Renal cortex interstitium (tissue), 11 donors: ENCODE data around the gene MTMR2. TPM values are rescaled to one million over a fixed set of nuclear protein-coding genes. Genes with fewer than 3 reads are reported as not detected.

Source experiments
- DNase-seq, 11 donors: peaks; one replicate each; pipeline ENCODE4 v3.0.0-alpha.2; 2013; ENCODE audit warnings: low read depth in 9 of 11, low spot score in 4 of 11; ENCODE audit errors: extremely low read depth in 1 of 11
- polyA plus RNA-seq, 3 donors: library from polyadenylated mRNA; unstranded; fragments of 120-200 nt; gene quantifications; one replicate each; pipeline ENCODE4 v1.2.1, GENCODE V29; 2013; ENCODE audit not compliant: insufficient read length in 3 of 3

The MTMR2 gene
- polyA plus RNA-seq, 3 donors, result 53.2 to 62.3 (median 57.2) TPM

DNA sequence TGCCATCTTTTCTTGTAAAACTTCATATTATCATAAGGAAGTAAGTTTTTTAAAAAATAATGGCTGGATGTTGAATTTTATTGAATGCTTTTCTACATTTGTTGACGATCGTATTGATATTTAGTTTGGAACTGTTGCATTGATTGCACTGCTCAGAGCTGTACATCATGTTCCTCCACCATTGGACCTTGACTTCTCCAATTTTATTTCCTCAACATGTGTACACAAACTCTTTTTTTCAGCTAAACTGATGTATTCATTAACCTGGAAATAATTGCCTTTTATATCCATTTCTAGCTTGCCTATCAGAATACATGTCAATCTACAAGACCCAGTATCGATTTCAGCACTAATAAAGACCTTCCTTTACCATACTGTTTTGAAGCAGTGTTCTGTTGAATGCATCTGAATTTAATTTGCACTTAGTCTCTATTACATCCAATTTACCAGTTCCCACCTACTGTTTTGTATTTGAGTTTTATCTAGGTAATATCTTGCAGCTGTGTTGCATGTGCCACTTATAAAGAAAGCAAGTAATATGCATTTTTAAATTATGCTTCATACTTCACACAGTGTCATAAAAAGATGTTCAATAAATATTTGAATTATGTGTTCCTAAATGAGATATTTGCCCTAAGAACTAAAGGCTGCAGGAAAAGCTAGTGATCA, 128.1 kb downstream of the MTMR2 start:
- DNase-seq, result no peak

DNA sequence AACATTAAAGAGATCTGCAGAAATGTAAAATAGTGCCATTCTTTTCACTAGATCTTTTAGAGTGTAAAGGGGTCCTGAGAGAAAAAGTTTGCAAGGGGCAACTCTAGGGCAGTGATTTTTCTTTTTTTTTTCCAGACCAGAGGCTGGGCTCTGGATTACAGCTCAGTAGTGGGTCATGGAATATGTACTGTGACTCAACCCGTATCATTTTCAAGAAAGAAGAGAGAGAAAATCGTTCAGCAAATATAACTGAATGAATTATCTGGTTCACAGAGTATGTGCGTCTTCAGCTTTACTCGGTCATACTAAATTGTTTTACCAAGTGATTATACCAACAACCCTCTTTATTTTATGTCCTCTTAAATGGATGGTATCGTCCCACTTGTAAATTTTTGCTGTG, 129.8 kb downstream of the MTMR2 start:
- DNase-seq, result no peak

DNA sequence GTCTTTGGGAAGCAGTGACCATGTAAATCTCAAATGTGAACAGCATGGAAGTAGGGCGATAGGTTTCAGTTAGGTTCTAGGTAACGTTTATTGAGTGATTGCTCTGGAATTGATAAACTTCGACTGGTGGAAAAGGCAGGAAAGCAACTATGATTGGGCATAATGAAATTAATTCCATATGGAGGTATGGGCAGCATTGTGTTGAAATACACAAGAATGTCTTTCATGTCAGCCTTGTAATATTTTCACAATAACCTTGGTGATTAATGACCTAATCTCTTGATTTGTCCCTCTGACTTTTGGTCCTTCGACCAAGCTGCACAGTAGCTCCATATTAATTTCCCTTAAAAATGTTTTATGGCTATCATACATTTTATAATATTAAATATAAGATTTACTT, 130.8 kb downstream of the MTMR2 start:
- DNase-seq, result no peak

DNA sequence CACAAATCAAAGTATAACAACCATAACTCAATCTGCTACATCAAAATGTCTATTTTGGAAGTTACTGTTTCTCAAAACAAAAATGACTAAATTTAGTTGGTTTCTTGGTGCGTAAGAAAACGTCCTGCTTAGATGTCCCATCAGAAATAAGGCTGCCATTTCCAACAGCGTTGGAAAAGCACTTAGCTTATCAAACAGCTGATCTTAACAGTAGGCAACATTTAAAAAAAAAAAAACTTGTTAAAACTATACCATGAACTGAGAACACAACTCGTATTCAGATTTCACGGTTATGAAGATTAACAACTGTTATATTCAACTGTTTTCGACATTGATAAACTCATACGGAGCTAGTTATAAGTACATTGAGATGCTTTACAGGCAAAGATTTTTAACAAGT, 131.2 kb downstream of the MTMR2 start:
- no peak for DNase-seq

DNA sequence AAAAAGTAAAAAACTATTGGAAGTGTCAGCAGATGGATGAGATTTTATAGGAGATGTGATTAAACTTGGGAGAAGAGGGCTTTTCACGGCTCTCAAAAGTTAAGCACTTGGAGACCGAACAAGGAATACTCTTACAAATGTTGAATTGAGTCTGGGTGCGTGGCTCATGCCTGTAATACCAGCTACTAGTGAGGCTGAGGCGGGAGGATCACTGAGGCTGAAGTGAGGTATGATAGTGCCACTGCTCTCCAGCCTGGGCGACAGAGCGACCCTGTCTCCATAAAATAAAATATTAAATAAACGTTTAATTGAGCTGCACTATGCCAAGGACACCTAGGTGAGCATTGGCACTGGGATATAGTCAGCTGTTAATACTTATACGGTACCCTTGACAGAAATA, 131.7 kb downstream of the MTMR2 start:
- no peak for DNase-seq

DNA sequence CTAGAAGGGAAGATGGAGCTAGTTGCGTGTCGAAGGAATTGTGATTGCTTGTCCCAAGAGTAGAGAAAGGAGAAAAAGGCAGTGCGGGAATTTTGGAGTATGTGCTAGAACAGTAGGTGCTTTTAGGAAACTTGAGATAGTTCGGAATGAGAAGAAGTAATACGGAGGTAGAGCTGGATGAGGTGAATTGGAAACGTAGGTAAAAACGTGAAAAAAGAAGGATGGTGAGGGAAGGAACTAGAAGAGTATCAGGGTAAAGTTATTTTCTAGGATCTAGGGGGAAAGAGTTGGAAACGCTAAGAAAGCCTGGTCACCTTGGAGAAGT, 132.2 kb downstream of the MTMR2 start:
- DNase-seq, result no peak

DNA sequence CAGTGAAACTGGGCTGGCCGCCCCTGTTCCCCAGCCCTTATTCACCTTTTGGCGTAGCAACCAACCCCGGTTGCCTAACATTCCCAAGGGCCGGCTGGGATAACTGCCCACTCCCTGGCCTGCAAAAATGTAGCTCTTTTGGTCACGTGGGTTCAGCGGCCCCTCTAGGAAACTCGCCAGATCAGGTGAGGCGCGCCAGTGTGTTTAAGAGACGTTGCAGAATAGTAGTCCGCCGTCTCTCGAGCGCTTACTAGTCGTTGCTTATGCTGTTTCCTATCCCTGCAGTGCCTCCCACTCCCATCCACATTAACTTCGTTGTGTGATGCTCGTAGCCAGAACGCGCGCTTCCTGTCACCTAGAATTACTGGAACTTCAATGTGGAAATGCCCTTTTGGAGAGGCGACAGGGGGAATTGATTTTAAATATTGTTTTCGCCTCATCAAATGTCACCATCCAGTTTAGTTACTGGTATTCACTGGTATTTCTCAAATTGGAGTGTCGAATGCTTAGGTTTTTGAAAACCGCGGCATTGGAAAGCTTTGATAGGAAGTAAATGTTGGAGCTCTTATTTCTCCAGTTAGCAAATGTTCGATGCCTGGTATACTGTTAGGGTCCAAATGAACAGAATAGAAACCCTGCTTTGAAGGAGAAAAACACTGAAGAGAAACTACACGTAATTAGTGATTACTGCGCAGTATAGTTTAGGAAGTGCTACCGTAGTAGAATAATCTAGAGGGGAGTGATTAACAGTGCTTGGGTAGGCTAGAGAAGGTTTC, 132.8 kb downstream of the MTMR2 start:
- peak in 9 of 11 donors; percentile 47 to 73 (median 61) for DNase-seq

DNA sequence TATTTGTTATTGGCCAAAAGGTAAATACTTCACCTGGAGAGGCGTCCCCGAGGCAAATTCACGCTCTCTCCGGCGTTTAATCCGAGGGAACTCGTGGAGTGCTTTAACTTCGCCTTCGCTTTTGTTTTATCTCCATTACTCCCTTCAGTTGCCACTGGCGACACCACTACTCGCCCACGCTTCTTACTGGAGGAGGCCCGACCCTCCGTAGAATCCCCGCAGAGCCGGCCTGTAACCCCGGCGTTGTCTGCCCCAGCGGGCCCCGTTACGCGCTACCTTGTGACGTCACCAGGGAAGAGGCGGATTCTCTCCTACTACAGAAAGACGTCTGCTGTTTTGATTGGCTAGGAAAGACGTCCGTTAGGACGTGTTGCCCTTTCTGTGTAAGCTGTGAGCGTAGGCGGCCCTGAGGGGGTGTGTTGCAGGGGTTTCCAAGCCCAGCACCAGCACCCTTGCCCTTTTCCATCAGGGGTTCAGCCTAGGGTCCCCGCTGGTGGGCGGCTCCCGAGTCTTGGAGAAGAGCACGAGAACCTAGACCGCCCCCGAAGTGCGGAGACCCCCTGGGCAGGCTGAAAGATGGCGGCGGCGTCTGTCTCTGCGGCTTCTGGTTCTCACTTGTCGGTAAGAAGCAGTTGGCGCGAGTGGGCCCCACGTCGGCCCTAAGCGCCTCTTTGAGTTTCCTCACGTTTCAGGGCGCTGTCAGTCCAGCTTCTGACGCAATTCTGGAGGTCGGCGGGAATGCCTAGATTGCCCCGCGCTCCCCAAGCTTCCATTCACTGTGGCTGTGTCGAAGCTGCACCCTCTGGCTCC, 133.6 kb downstream of the MTMR2 start, which contains the start of gene CEP57:
CEP57 (plus strand) TSS at position 376 of the 810 bp plus-strand sequence; CDS start at position 577, 201 bp downstream.
- peak; percentile 96 to 100 (median 97) for DNase-seq

DNA sequence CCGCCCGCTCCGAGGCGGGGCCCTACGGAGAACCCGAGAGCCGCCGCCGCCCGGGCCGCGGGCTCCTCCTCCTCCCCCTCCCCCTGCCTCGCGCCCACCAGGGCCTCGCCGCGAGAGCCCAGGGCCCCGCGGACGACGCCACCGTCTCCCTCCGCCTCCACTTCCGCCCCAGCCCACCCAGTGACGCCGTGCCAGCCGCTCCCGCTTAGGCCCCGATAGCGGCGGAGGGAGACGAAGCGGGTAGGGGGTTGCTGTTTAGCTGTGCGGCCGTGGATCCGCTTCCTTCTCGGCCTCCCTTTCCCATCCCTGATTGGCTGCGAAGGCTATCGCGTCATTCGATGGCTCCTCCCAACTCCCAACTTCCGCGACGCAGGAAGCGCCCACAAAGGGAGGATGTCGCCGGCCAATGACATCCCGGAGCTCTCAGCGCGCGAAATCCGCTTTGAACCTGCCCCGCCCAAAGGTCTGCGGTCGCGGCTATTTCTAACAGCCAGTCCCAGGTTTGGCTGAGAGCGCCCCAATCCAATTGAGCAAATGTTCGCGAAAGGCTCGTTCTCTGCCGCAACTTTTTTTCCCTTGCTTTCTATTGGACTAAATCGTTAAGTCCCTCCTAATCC, 134.3 kb downstream of the MTMR2 start, which contains the start of gene FAM76B:
FAM76B (minus strand) TSS at position 277 of the 617 bp plus-strand sequence. CDS start 304 bp downstream, outside the sequence.
- peak; percentile 98 to 99 (median 99) for DNase-seq

DNA sequence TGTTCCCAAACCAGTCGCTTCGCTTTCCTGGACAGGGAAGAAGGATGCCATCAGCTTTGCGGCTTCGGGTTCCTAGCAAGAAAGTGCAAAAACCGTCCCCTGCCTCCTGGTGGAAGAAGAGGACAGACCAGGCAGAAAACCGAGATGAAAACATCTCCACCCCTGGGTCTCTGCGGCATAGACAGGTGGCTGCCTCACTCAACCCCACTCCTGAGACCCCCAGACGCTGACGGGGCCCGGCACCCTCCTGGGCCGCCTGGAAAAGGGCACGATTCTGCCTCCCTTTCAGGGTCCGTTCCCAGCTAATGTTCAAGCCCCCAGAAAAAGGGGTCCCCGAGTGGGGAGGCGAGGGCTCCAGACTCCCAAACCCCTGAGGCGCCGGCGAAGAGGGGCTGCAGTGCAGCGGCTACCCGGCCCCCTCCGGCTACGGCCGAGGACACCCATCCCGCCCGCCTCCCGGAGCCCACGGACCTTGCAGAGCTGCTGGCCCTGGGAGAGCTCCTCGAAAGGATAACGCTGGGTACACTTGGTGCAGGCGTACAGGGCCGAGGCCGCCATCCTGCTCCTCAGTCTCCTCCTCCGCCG, 134.9 kb downstream of the MTMR2 start:
- peak in 7 of 11 donors; percentile 12 to 48 (median 38) for DNase-seq

Other genes starting within 250 kb of the MTMR2 start
- gene FAM76B, start 134.3 kb downstream of the MTMR2 start, polyA plus RNA-seq, result 10 to 100 TPM; 47.7 to 66.5 (median 63.0) TPM
- gene CEP57, start 133.6 kb downstream of the MTMR2 start, polyA plus RNA-seq, result 100 to 1,000 TPM in 1 of 3 donors, 10 to 100 TPM in 2; 72.5 to 106 (median 93.7) TPM